Activated naive CD4-positive, alpha-beta T cell treated with Interleukin-2 at 50 U/mL for 16 hours (primary cell): ENCODE results near the gene ACER1.
A peak's percentile ranks its signal among the peaks of the same experiment; 100 is the strongest.

Experiments used
- DNase-seq: peaks from one replicate; pipeline ENCODE4 v3.0.0-alpha.2; 2020

Gene ACER1

DNA sequence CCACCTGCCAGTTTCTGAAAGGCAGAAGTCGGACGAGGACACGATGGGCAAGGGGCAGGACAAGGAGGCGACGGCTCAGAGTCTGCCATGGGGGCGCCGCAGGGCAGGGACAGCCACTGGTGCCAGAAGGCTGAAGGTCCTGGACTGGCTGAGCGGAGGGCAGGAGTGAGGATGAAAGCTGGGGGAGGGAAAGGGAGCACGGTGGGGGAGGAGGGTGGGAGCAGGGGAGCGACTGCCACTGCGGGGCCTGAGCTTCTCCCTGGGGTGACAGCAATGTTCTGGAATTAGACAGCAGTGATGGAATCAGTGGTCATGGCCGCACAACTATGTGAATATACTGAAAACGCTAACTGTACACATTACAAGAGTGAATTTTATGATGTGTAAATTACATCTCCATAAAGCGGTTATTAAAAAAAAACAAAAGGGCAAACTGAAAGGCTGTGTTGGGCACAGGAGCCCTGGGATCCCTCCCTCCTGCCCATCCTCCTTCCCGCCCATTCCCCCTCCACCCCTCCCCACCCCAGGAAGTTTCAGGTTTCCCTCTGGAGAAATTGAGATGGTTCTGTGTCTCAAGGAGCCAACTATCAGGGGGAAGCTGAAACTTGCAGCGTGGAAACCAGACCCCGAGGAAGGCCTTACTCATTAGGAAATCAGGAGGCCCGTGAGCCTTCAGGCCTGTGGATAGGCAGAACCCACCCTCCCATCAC lies 69.5 kb downstream of the ACER1 start:
- DNase-seq = no peak

DNA sequence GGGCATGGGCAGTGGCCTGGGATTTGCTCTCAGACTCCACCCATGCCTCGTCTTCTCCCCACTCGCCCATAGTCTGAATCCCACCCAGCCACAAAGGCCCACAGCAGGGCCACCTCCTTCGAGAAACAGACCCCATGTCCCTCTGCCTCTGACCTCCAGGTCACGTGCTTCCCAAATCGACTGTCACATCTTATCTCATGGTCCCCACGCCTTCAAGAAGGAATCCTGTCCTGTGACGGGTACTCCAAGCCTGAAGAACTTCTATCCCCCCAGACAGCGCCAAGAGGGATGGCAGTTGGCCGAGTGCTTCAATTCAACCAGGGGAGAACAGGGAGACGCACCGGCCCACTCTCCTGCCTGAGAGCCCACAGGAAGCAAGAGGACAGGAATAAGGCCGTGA lies 70.1 kb downstream of the ACER1 start:
- no peak for DNase-seq

DNA sequence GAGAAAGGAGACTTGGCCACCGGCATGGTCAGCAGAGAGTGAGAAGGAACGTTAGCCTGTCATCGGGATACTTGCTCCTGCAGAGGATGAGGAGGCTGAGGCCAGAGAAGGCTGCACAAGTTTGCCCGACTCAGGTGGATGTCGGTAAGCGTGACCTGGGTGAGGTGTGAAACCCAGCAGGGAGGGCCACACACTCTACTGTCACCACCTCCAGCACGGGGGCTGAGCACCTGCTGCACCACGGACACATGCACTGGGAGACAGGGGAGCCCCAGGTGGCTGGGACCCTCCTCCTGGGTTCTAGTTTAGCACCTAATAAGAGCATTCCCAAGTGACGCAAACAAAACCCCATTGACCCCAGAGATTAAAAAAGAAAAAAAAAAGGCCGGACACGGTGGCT lies 70.9 kb downstream of the ACER1 start:
- DNase-seq = no peak

DNA sequence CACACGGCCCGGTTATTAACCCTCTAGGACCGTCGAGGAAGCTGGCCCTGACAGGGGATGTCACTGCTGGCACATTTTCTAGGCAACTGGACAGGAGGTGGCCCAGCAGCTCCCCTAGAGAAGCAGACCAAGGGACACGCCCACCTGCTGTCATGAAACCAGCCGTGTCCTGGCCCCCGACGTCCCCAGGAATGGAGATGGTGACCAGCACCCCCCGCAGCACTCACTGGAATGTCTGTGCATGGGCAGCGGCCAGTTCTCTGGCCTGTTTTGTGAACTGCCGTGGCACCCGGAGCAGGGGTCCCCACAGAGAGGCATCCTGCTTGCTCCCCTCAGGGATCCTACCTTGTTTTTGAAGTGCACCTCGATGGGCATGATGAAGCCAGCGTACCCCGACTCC lies 71.5 kb downstream of the ACER1 start:
- DNase-seq = no peak

DNA sequence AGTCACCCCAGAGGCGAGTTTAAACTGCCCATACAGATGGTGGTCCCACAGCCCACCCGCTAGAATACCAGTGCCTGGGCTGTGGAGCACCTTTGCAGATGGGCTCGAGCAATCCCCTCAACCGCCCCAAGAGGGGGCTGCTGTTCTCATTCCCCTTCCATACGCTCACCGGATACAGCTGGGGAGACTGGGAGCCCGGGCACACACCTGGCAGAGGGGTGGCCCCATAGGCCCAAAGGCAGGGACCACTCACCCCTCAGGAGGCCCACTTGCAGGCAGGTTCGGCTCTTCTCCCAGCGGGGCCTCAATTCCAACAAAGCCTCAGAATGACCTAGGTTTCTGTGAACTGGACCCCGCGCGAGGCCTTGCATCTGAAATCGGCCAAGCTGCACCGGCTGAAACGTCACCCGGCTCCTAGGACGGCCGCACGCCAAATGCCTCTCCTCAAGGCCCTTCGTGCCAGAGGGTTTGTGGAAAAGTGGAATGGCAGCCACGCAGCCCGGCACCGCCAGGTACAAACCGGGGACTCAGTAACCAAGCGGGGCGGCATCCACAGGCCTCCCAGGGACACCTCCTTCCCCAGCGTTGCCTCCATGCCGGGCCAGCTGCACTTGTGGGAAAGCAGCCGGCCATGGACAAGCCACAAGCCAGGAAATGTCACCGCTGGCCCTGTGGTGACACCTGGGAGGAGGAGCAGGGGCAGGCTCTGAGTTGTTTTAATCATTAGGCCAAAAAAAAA lies 72.3 kb downstream of the ACER1 start:
- DNase-seq = peak; percentile 21

DNA sequence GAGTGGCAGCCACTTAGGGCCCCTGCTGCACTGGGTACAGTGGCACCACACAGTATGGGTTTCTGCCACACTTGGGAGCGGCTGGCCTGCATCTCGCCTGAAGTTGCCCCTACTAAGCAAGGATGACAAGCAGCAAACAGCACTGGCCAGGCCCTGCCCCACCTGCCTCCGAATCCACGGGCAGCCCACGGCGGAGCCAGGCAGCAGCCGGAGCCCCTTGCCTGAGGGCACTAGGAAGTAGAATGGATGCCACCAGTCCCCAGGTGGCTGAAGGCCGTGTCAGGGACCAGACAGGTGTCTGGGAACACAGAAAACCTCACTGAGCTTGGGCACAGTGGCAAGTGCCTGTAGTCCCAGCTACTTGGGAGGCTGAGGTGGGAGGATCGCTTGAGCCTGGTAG lies 73.0 kb downstream of the ACER1 start:
- no peak for DNase-seq

DNA sequence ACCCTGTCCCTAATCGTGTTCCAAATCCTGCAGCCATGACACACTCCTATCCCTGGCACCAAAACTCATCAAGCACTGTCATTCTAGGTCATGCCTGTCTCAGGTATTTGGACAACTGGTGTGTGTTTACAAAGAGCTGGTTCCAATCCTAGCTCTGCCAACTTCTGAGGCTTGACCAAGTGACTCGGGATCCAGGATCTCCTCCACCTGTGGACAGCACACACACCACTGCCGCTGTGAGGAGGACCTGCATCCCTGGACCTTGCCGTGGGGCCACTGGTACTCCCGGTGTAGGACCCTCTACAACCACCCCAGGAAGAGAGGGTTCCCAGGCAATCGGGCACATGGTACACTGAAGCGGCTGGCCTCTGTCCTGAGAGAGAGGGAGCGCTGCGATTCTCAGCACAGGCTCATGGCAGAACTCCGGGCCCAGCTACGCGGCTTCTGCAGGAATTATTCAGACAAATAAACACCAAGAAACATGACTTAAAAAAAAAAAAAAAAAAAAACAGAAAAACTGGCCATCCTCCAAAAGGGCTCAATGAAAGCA lies 74.0 kb downstream of the ACER1 start:
- no peak for DNase-seq

DNA sequence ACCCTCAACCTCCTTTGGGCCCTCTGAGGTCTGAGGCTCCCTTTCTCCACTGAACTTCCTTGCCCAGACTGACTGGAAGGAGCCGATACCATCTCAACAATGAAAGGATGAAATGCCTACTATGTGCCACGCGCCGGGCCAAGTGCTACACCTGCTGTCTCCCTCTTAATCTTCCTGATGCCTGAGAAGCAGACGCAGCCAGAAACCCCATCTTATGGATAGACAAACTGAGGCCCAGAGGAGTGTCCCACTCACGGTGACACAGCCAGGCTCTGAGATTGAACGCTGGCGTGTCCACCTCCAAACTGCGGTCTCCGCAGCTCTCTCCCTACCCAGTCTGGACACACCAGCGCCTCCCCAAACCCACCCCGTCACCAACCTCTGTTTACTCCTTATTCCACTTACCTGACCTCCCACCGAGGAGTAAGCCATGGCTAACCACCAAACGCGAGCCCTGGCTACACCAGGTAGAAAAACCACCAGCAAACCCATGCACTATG lies 74.5 kb downstream of the ACER1 start:
- DNase-seq = no peak
